ENCODE results near the gene ACTR1B. TPM values are rescaled to one million over a fixed set of nuclear protein-coding genes. Genes with fewer than 3 reads are reported as not detected.

The ACTR1B gene
- total and polyA plus RNA-seq, 4 donors: 36.4 to 80.0 (median 61.9) TPM

GRCh38 chr2:97646977-97647376, 16.9 kb downstream of the ACTR1B start:
- Histone ChIP-seq H3K9ac (ENCODE audit: insufficient read depth in 1 of 2, low read length in 2 of 2) (no peak overlapping the region), H3K4me3 (no peak overlapping the region), H3K36me3 (ENCODE audit: control insufficient read depth in 4 of 4, insufficient read depth in 4 of 4, low read length in 4 of 4) (peaks cover 13 to 25% (median 24%) of the 10 kb centered on the region in 4 donors), H3K9me3 (ENCODE audit: control insufficient read depth in 4 of 4, insufficient read depth in 3 of 4, low read length in 3 of 4) (no peaks in the 10 kb centered on the region), H3K27me3 (ENCODE audit: control insufficient read depth in 3 of 3, insufficient read depth in 3 of 3, low read length in 2 of 3) (no peaks in the 10 kb centered on the region), H3K4me1 (ENCODE audit: control insufficient read depth in 5 of 5, insufficient read depth in 5 of 5, low read length in 5 of 5) (peaks cover 0 to 13% (median 7%) of the 10 kb centered on the region in 5 donors), H3K27ac (ENCODE audit: low read depth in 1 of 2, low read length in 1 of 2) (peak overlapping the region in 1 of 2 donors; percentile 67)
- DNase-seq (no peak), ATAC-seq (ENCODE audit: insufficient read depth, low FRiP score) (no peak)
- WGBS, 2 donors: 88 to 91% methylated on average over 4 of the region's 4 CpGs
- TF ChIP-seq CTCF (IDR thresholded peaks at IDR 0.05; ENCODE audit: control extremely low read depth, extremely low read depth): no peak

DNA sequence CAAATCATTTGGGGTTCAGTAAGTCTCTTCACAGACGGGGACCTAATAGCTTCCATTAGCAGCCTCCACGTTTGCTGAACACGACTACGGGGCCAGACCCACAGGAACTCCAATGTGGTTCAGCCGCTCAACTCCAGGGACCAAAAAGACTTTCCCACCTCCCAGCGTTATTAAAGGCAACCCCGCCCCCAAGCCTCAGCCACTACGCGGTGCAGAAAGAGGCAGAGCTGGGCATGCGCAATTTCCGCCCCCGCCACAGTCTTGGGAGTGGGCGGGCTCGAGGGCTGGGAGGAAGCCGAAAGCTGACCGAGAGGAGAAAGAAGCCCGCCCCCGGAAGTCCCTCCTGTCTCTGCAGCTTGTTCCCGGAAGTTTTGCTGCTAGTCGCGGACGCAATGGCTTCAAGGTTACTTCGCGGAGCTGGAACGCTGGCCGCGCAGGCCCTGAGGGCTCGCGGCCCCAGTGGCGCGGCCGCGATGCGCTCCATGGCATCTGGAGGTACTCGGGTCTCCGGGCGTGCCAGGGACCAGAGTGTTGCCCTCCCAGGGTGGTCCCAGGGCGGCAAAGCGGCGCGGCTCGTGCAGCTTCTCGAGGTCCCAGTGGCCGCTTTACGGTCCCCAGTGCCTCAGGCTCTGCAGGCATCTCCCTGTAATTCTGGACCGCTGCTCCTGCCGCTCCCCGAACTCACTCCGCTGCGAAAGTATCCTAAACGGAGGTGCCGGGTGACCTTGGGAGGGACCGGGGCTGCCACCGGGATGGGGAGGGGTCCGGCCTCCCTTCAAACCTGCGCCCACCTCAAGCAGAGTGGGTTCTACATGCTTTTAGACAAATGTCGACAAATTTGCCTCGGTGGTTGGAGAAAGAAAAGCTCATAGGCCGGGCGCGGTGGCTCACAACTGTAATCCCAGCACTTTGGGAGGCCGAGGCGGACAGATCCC, 17.9 kb downstream of the ACTR1B start, which contains the start of gene COX5B:
TSS of gene COX5B (plus strand) at position 368 of the 935 bp plus-strand sequence. CDS start at position 393, 25 bp downstream.
- Histone ChIP-seq H3K9me3 (ENCODE audit: control insufficient read depth in 4 of 4, insufficient read depth in 3 of 4, low read length in 3 of 4) (no peaks in the 10 kb centered on the region), H3K4me1 (ENCODE audit: control insufficient read depth in 5 of 5, insufficient read depth in 5 of 5, low read length in 5 of 5) (peaks cover 0 to 13% (median 7%) of the 10 kb centered on the region in 5 donors), H3K36me3 (ENCODE audit: control insufficient read depth in 4 of 4, insufficient read depth in 4 of 4, low read length in 4 of 4) (peaks cover 13 to 25% (median 24%) of the 10 kb centered on the region in 4 donors), H3K9ac (ENCODE audit: insufficient read depth in 1 of 2, low read length in 2 of 2) (peak within 1 kb of the TSS; percentile 95), H3K27me3 (ENCODE audit: control insufficient read depth in 3 of 3, insufficient read depth in 3 of 3, low read length in 2 of 3) (no peaks in the 10 kb centered on the region), H3K4me3 (peak within 1 kb of the TSS; percentile 83), H3K27ac (ENCODE audit: low read depth in 1 of 2, low read length in 1 of 2) (peak within 1 kb of the TSS; percentile 98 to 99)
- no peak for TF ChIP-seq CTCF (IDR thresholded peaks at IDR 0.05; ENCODE audit: control extremely low read depth, extremely low read depth)
- 1% methylated on average over 57 to 63 of the region's 63 CpGs for WGBS, 2 donors
- peak; percentile 99 for DNase-seq
- ATAC-seq (ENCODE audit: insufficient read depth, low FRiP score): peak; percentile 99

GRCh38 chr2:97645112-97645694, 18.6 kb downstream of the ACTR1B start:
- Histone ChIP-seq H3K27me3 (ENCODE audit: control insufficient read depth in 3 of 3, insufficient read depth in 3 of 3, low read length in 2 of 3) (no peaks in the 10 kb centered on the region), H3K4me3 (peak overlapping the region; percentile 42), H3K27ac (ENCODE audit: low read depth in 1 of 2, low read length in 1 of 2) (peak overlapping the region; percentile 84 to 99), H3K9me3 (ENCODE audit: control insufficient read depth in 4 of 4, insufficient read depth in 3 of 4, low read length in 3 of 4) (no peaks in the 10 kb centered on the region), H3K4me1 (ENCODE audit: control insufficient read depth in 5 of 5, insufficient read depth in 5 of 5, low read length in 5 of 5) (peaks cover 0 to 13% (median 7%) of the 10 kb centered on the region in 5 donors), H3K9ac (ENCODE audit: insufficient read depth in 1 of 2, low read length in 2 of 2) (peak overlapping the region; percentile 95), H3K36me3 (ENCODE audit: control insufficient read depth in 4 of 4, insufficient read depth in 4 of 4, low read length in 4 of 4) (peaks cover 13 to 25% (median 22%) of the 10 kb centered on the region in 4 donors)
- no peak for TF ChIP-seq CTCF (IDR thresholded peaks at IDR 0.05; ENCODE audit: control extremely low read depth, extremely low read depth)
- DNase-seq: peak in 1 of 3 donors; percentile 58
- peak; percentile 45 for ATAC-seq (ENCODE audit: insufficient read depth, low FRiP score)
- WGBS, 2 donors: 5 to 7% methylated on average over 19 of the region's 19 CpGs

Measured in lung (tissue), 12 donors.